Psoas muscle (tissue), 8 donors: Measurements from ENCODE around the gene CSTPP1. TPM values are rescaled to one million over a fixed set of nuclear protein-coding genes. Genes with fewer than 3 reads are reported as not detected.

ENCODE experiments used
- ATAC-seq, 4 donors: fragments of 200-7000 bp; cut with Tn5 transposase; one replicate each; pipeline ENCODE4 v1.9.1; 2020; ENCODE audit warnings: moderate library complexity in 3 of 4, mild to moderate bottlenecking in 2 of 4
- DNase-seq, 2 donors: peaks; one replicate each; pipeline ENCODE4 v3.0.0-alpha.2; 2020
- H3K27ac ChIP-seq: fragments of 200-600 bp; one replicate; pipeline ENCODE4 v1.8.0; 2022
- H3K27me3 ChIP-seq, 3 donors: fragments of 200-600 bp in 1 of 3; one replicate each; pipeline versions ENCODE4 v1.6.1 to v1.8.0; 2013 to 2022; ENCODE audit warnings: low read length in 2 of 3, mild to moderate bottlenecking in 2 of 3, moderate library complexity in 1 of 3; ENCODE audit not compliant: insufficient read depth in 3 of 3
- H3K36me3 ChIP-seq, 2 donors: fragments of 200-600 bp in 1 of 2; one replicate each; pipeline versions ENCODE4 v1.6.1 to v1.8.0; 2013 to 2022; ENCODE audit warnings: low read depth in 1 of 2, mild to moderate bottlenecking in 1 of 2, moderate library complexity in 1 of 2; ENCODE audit not compliant: insufficient read depth in 1 of 2
- H3K4me1 ChIP-seq: fragments of 200-600 bp; one replicate; pipeline ENCODE4 v1.8.0; 2022
- H3K4me3 ChIP-seq: fragments of 200-600 bp; one replicate; pipeline ENCODE4 v1.8.0; 2022; ENCODE audit warnings: mild to moderate bottlenecking
- H3K9me3 ChIP-seq: fragments of 200-600 bp; one replicate; pipeline ENCODE4 v1.8.0; 2022
- WGBS, 3 donors: extraction: QIAGEN DNeasy Blood & Tissue Kit; methylation state at CpG; one replicate each; pipeline versions ENCODE4 v1.1.6 to v1.1.7; 2013; 5-methylcytosine and 5-hydroxymethylcytosine counted together
- intact Hi-C, 2 donors: fragments of 100-400 bp; cut with DNase I; formaldehyde crosslinking; loops; one replicate each; pipeline versions ENCODE4 v1.11.0 to v1.14.2; 2022
- polyA plus RNA-seq, 3 donors: library from polyadenylated mRNA; stranded (reverse); fragments of 200-250 nt; gene quantifications; one replicate each; pipeline ENCODE4 v1.2.3, GENCODE V29; 2013
- total RNA-seq, 4 donors: library from RNA; stranded (reverse); fragmentation: NEBNext Ultra II Directional in 2 of 4; extraction: Animal tissue kit (Norgen Biotek cat#: 25700) in 2 of 4; gene quantifications; one replicate each; pipeline versions ENCODE4 v1.2.1 to v1.2.4, GENCODE V29; 2021 to 2023
- TF ChIP-seq, protein P1 (sequence below): fragments of 200-600 bp; IDR thresholded peaks from one replicate; pipeline ENCODE4 v1.8.0; 2022; ENCODE audit warnings: antibody characterized with exemption
- donor health status: healthy with polysubstance abuse.
- donor health status: DM: no; HTN: no; CAD: no; lungs with moderate emphysema.
- donor health status: Bipolar disorder and iron deficiency.
- donor health status: healthy.
- donor health status: DM: yes; HTN: yes; CAD: no.
- donor health status: DM: no; HTN: no; CAD: no.
- donor health status: DM: no; HTN: no; CAD: no.
- donor health status: DM: yes; HTN: yes; CAD: no.

The CSTPP1 gene
- total and polyA plus RNA-seq, 7 donors: 5.1 to 10.0 (median 6.9) TPM

DNA sequence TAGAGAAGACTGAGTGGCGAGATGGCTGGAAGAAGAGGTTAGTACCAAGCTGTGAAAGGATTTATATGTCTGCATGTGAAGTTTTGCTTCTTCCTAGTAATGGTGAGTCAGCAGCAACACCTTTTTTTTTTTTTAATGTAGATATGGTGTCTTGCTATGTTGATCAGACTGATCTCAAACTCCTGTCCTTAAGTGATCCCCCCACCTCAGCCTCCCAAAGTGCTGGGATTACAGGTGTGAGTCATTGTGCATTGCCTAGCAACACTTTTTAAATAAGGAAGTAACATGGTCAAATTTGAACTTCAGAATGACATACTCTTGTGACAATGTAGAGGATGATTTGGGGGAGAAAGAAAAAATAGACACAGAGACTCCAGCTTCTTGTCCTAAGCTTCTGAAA lies 6.5 kb upstream of the CSTPP1 start:
- Histone ChIP-seq H3K9me3 (no peaks in the 10 kb centered on the region), H3K27me3 (peaks cover 0 to 4% (median 0%) of the 10 kb centered on the region in 3 donors), H3K27ac (no peak overlapping the region), H3K4me1 (no peaks in the 10 kb centered on the region), H3K36me3 (no peaks in the 10 kb centered on the region), H3K4me3 (no peak overlapping the region)
- ATAC-seq (no peak), DNase-seq (no peak)
- intact Hi-C loops: no loop called here
- 81 to 96% (median 93%) methylated on average over 1 of the region's 1 CpG for WGBS, 3 donors
- TF ChIP-seq, protein P1, sequence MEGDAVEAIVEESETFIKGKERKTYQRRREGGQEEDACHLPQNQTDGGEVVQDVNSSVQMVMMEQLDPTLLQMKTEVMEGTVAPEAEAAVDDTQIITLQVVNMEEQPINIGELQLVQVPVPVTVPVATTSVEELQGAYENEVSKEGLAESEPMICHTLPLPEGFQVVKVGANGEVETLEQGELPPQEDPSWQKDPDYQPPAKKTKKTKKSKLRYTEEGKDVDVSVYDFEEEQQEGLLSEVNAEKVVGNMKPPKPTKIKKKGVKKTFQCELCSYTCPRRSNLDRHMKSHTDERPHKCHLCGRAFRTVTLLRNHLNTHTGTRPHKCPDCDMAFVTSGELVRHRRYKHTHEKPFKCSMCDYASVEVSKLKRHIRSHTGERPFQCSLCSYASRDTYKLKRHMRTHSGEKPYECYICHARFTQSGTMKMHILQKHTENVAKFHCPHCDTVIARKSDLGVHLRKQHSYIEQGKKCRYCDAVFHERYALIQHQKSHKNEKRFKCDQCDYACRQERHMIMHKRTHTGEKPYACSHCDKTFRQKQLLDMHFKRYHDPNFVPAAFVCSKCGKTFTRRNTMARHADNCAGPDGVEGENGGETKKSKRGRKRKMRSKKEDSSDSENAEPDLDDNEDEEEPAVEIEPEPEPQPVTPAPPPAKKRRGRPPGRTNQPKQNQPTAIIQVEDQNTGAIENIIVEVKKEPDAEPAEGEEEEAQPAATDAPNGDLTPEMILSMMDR: no peak

DNA sequence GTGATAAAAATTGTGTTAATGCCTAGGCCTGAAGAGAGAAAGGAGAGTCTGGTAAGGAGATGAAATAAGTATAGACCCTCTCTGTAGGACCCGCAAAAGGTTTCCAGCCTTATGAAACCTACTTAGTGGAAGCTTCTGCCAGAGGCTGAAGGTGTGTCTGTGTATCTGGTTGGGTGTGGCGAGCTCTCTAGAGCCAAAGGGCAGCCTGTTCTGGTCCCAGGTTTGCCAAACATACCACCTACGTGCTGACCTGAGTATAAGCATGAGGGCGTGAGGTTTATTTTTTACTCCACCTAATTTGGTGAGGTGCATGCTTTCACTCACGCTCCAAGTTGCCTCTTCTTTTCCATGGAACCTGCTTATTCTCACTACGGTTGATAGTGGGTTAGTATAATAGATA lies 5.6 kb downstream of the CSTPP1 start:
- WGBS, 3 donors: 92 to 93% (median 93%) methylated on average over 6 of the region's 6 CpGs
- intact Hi-C loops: no loop called here

DNA sequence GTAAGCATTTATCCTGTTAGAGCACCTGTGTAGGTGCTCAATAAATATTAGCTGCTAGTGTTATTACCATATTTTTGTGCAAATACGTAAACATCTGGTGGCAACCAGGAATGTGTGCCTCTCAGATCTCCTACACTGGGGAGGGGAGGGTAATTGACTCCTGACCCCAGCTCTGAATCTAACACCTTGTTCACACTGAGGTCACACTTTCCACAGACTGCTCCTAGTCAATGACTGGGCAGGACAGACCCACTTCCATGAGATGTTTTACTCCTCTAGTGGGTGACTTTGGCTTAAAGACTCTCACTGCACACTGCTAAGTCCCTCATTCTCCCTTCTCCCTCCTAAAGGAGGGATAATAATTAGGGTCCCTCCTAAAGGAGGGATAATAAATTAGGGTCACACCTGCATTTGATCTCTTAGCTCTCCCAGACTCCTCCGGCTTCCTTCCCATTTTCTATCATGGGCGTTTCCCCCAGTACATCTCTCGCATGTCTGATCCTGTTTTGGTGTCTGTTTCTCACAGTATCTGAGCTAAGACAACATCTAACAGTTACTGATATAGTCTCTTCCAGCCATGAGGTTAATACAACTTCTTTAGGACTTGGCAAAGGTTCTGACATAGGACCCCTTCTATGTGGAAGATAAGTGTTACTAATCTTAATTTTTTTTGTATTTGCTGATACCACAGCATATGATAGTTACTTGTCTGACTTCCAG lies 8.0 kb downstream of the CSTPP1 start:
- H3K27ac ChIP-seq: no peak overlapping the region
- ATAC-seq (no peak), DNase-seq (no peak)
- TF ChIP-seq, protein P1: no peak
- 85 to 89% (median 89%) methylated on average over 4 of the region's 4 CpGs for WGBS, 3 donors
- no peaks in the 10 kb centered on the region for H3K27me3 ChIP-seq
- H3K4me1 ChIP-seq: no peaks in the 10 kb centered on the region
- intact Hi-C loops: no loop called here
- no peaks in the 10 kb centered on the region for H3K9me3 ChIP-seq
- peaks cover 0 to 5% of the 10 kb centered on the region in 2 donors for H3K36me3 ChIP-seq
- H3K4me3 ChIP-seq: no peak overlapping the region

More for the DNA sequence above, 5.6 kb downstream of the CSTPP1 start:
- H3K27ac ChIP-seq: no peak overlapping the region
- no peaks in the 10 kb centered on the region for H3K4me1 ChIP-seq
- peaks cover 0 to 5% of the 10 kb centered on the region in 2 donors for H3K36me3 ChIP-seq
- H3K4me3 ChIP-seq: no peak overlapping the region
- no peaks in the 10 kb centered on the region for H3K9me3 ChIP-seq
- H3K27me3 ChIP-seq: no peaks in the 10 kb centered on the region
- DNase-seq (no peak), ATAC-seq (no peak)
- TF ChIP-seq, protein P1: no peak

DNA sequence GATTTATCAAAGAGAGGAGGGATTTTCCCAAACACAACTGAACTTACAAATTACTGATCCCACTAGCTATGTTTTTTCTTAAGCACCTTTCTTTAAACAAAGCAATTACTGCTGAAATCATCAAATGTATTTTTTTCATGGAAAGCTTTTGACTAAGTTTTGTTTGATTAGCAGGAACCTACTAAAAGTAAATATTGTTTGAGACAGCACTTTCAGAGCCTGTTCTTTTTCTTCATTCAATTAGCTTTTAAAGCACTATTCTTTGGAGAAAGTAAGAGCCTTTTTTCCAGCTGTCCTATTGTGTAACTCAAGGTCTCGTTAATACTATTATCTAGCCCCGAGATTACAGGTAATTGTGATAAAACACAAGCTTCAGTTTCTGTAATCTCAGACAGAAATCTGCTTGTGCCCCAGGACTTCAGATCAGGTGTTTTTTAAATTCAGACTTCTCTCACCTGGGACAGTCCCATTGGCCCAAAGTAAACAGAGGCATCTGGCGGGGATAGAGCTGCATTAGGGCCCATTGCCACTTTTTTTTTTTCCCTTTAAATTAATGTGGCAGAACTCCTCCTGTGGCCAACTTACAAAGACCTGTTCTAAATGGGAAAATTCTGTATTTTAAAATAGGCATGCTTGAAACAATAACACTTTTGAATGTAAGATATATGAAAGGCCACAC lies 11.0 kb downstream of the CSTPP1 start:
- WGBS, 3 donors: 80 to 87% (median 83%) methylated on average over 3 of the region's 3 CpGs
- Histone ChIP-seq H3K4me3 (no peak overlapping the region), H3K27me3 (no peaks in the 10 kb centered on the region), H3K27ac (no peak overlapping the region), H3K4me1 (no peaks in the 10 kb centered on the region), H3K9me3 (no peaks in the 10 kb centered on the region), H3K36me3 (peaks cover 0 to 5% of the 10 kb centered on the region in 2 donors)
- ATAC-seq: no peak
- TF ChIP-seq, protein P1: no peak
- intact Hi-C loops: no loop called here
- no peak for DNase-seq
